Measurements from ENCODE around the gene REEP6. TPM values are rescaled to one million over a fixed set of nuclear protein-coding genes. Genes with fewer than 3 reads are reported as not detected.

The REEP6 gene
- total RNA-seq, 1 experiment from 2014 or later = 10.5 TPM

GRCh38 chr19:1533510-1534150, 42.6 kb downstream of the REEP6 start:
- H2BK20ac ChIP-seq (ENCODE audit: low read depth, low read length, poor library complexity, severe bottlenecking) = no peak overlapping the region
- H3K4me1 Mint-ChIP-seq = no peaks in the 10 kb centered on the region
- H3K4me2 ChIP-seq (ENCODE audit: insufficient read depth, insufficient read length, low read length) = no peak overlapping the region
- no peaks in the 10 kb centered on the region for H3K9me3 ChIP-seq (ENCODE audit: control insufficient read depth, low read depth, low read length)
- H4K91ac ChIP-seq (ENCODE audit: insufficient read length, low read depth, low read length) = no peak overlapping the region
- H3K4ac ChIP-seq (ENCODE audit: low read depth, low read length) = no peak overlapping the region
- no peak overlapping the region for H2BK5ac ChIP-seq (ENCODE audit: insufficient read length, low read length)
- H3K27ac Mint-ChIP-seq = no peak overlapping the region
- no peaks in the 10 kb centered on the region for H3K9me3 Mint-ChIP-seq
- H3K79me2 ChIP-seq (ENCODE audit: insufficient read depth, low read length) = no peaks in the 10 kb centered on the region
- H3K27me3 ChIP-seq (ENCODE audit: insufficient read depth, low read length) = no peaks in the 10 kb centered on the region
- no peaks in the 10 kb centered on the region for H3K79me1 ChIP-seq (ENCODE audit: insufficient read depth, low read depth, low read length, poor library complexity, severe bottlenecking)
- H2AK5ac ChIP-seq (ENCODE audit: insufficient read length, low read length) = no peak overlapping the region
- H3K4me1 ChIP-seq (ENCODE audit: insufficient read depth, low read length) = no peaks in the 10 kb centered on the region
- DNase-seq = no peak
- H2BK120ac ChIP-seq (ENCODE audit: low read depth, low read length, poor library complexity, severe bottlenecking) = no peak overlapping the region
- H2BK12ac ChIP-seq (ENCODE audit: insufficient read length, low read depth, low read length) = no peak overlapping the region
- no peak overlapping the region for H2AFZ ChIP-seq (ENCODE audit: low read length)
- H3K27me3 Mint-ChIP-seq (ENCODE audit: low read depth) = peaks cover 30% of the 10 kb centered on the region
- H3K9ac ChIP-seq (ENCODE audit: extremely low read depth, insufficient read length, low read length) = no peak overlapping the region
- no peak overlapping the region for H3K4me3 Mint-ChIP-seq
- no peak overlapping the region for H3T11ph ChIP-seq (ENCODE audit: low read length)
- no peak overlapping the region for H3K18ac ChIP-seq (ENCODE audit: insufficient read length, low read depth, low read length)
- H3K36me3 Mint-ChIP-seq (ENCODE audit: insufficient read depth in 1 of 3, low read depth in 3 of 3) = no peaks in the 10 kb centered on the region
- no peak overlapping the region for H3K23ac ChIP-seq (ENCODE audit: insufficient read length, low read depth, low read length)
- TF ChIP-seq, protein P1, sequence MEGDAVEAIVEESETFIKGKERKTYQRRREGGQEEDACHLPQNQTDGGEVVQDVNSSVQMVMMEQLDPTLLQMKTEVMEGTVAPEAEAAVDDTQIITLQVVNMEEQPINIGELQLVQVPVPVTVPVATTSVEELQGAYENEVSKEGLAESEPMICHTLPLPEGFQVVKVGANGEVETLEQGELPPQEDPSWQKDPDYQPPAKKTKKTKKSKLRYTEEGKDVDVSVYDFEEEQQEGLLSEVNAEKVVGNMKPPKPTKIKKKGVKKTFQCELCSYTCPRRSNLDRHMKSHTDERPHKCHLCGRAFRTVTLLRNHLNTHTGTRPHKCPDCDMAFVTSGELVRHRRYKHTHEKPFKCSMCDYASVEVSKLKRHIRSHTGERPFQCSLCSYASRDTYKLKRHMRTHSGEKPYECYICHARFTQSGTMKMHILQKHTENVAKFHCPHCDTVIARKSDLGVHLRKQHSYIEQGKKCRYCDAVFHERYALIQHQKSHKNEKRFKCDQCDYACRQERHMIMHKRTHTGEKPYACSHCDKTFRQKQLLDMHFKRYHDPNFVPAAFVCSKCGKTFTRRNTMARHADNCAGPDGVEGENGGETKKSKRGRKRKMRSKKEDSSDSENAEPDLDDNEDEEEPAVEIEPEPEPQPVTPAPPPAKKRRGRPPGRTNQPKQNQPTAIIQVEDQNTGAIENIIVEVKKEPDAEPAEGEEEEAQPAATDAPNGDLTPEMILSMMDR (conservative IDR thresholded peaks at IDR 0.05) = no peak
- no peak overlapping the region for H3K56ac ChIP-seq (ENCODE audit: insufficient read length, low read depth, low read length)
- H3K14ac ChIP-seq (ENCODE audit: insufficient read depth, low read length) = no peak overlapping the region
- H4K5ac ChIP-seq (ENCODE audit: insufficient read length, low read depth, low read length) = no peak overlapping the region
- no peak overlapping the region for H3K27ac ChIP-seq (ENCODE audit: insufficient read length, low read depth, low read length)
- no peaks in the 10 kb centered on the region for H3K23me2 ChIP-seq (ENCODE audit: insufficient read length, low read depth, low read length, poor library complexity, severe bottlenecking)
- no peak overlapping the region for H4K8ac ChIP-seq (replicated peaks; ENCODE audit: insufficient read length, low read depth, low read length)
- H2BK15ac ChIP-seq (ENCODE audit: low read depth, low read length) = no peak overlapping the region
- no CpG with 5 or more reads among the region's 23 CpGs for WGBS (ENCODE audit: extremely low coverage, insufficient read length, low lambda C conversion rate)
- H4K20me1 ChIP-seq (ENCODE audit: control insufficient read depth, insufficient read depth, insufficient read length) = no peaks in the 10 kb centered on the region
